ENCODE results near the gene ACOXL. TPM values are rescaled to one million over a fixed set of nuclear protein-coding genes. Genes with fewer than 3 reads are reported as not detected.

ACOXL gene
- total RNA-seq, 2 experiments from 2014 or later, result 0.14 to 0.56 TPM

- Mint-ChIP-seq H3K9me3 (peaks cover 10% of the 10 kb centered on the region), H3K27ac (no peak overlapping the region), H3K4me1 (ENCODE audit: low read depth) (peaks cover 17% of the 10 kb centered on the region), H3K27me3 (peaks cover 53% of the 10 kb centered on the region), H3K36me3 (ENCODE audit: low read depth) (peaks cover 2% of the 10 kb centered on the region), H3K4me3 (no peak overlapping the region)
- POLR2A ChIA-PET, result no interaction called here
- no peak for ATAC-seq
- CTCF ChIA-PET, result no interaction called here
- DNase-seq, result no peak
- no peak for TF ChIP-seq CTCF (IDR thresholded peaks at IDR 0.05)
- intact Hi-C loops (cut with micrococcal nuclease), result no loop called here
Measured at GRCh38 chr2:110804433-110804832, 72.1 kb downstream of the ACOXL start.

DNA sequence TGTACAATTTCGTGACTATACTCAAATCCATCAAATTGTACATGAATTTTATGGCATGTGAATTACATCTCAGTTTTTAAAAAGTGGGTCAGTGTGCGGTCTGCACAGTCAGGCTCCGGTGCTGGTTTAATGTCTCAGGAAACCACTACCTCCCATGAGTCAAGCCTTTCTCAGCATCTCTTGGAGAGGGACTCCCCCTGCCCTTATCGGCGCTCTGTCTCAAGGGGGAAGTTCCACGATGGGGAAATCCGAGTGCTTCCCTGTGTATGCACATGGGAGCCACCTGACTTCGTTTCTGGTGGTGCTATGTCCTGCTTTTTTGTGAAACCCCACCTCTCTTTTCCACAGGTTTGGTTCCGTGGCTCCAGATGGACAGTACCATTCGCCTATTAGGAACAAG lies 72.5 kb downstream of the ACOXL start:
- no peak for TF ChIP-seq CTCF (IDR thresholded peaks at IDR 0.05)
- DNase-seq (peak; percentile 83), ATAC-seq (peak; percentile 99)
- CTCF ChIA-PET, result interaction anchor here (0.8 to 1.2 kb wide), 4 partner anchors 9 to 897 kb away, joined by 3 read pairs; no protein-coding TSS in a partner anchor
- peaks cover 2% of the 10 kb centered on the region for H3K36me3 Mint-ChIP-seq (ENCODE audit: low read depth)
- peaks cover 51% of the 10 kb centered on the region for H3K27me3 Mint-ChIP-seq
- POLR2A ChIA-PET, result interaction anchor here (0.6 to 0.9 kb wide), 2 partner anchors 58 to 86 kb away, joined by 3 to 4 read pairs; no protein-coding TSS in a partner anchor
- intact Hi-C loops (cut with micrococcal nuclease), result no loop called here
- peaks cover 9% of the 10 kb centered on the region for H3K9me3 Mint-ChIP-seq
- H3K4me1 Mint-ChIP-seq (ENCODE audit: low read depth), result peaks cover 17% of the 10 kb centered on the region
- H3K27ac Mint-ChIP-seq, result peak overlapping the region; percentile 57
- no peak overlapping the region for H3K4me3 Mint-ChIP-seq

GRCh38 chr2:110805894-110806452 lies 73.6 kb downstream of the ACOXL start:
- intact Hi-C loops (cut with micrococcal nuclease), result no loop called here
- peaks cover 46% of the 10 kb centered on the region for H3K27me3 Mint-ChIP-seq

GRCh38 chr2:110807522-110807921 lies 75.1 kb downstream of the ACOXL start:
- peaks cover 9% of the 10 kb centered on the region for H3K9me3 Mint-ChIP-seq
- H3K4me1 Mint-ChIP-seq (ENCODE audit: low read depth), result peaks cover 24% of the 10 kb centered on the region
- H3K36me3 Mint-ChIP-seq (ENCODE audit: low read depth), result peaks cover 2% of the 10 kb centered on the region
- ATAC-seq (no peak), DNase-seq (no peak)
- ChIA-PET POLR2A (no interaction called here), CTCF (no interaction called here)
- peaks cover 37% of the 10 kb centered on the region for H3K27me3 Mint-ChIP-seq
- no peak overlapping the region for H3K27ac Mint-ChIP-seq
- intact Hi-C loops (cut with micrococcal nuclease), result no loop called here
- no peak overlapping the region for H3K4me3 Mint-ChIP-seq
- no peak for TF ChIP-seq CTCF (IDR thresholded peaks at IDR 0.05)

More at GRCh38 chr2:110805894-110806452, 73.6 kb downstream of the ACOXL start:
- DNase-seq (peak; percentile 30), ATAC-seq (no peak)
- H3K4me1 Mint-ChIP-seq (ENCODE audit: low read depth), result peaks cover 17% of the 10 kb centered on the region
- H3K9me3 Mint-ChIP-seq, result peaks cover 9% of the 10 kb centered on the region
- H3K27ac Mint-ChIP-seq, result no peak overlapping the region
- ChIA-PET CTCF (interaction anchor here (0.8 to 1.2 kb wide), 5 partner anchors 10 to 896 kb away, joined by 3 to 4 read pairs (median 3); no protein-coding TSS in a partner anchor), POLR2A (interaction anchor here (0.9 to 1.1 kb wide), 3 partner anchors 52 to 209 kb away, joined by 4 to 5 read pairs (median 4); no protein-coding TSS in a partner anchor)
- no peak for TF ChIP-seq CTCF (IDR thresholded peaks at IDR 0.05)
- no peak overlapping the region for H3K4me3 Mint-ChIP-seq
- H3K36me3 Mint-ChIP-seq (ENCODE audit: low read depth), result peaks cover 2% of the 10 kb centered on the region

DNA sequence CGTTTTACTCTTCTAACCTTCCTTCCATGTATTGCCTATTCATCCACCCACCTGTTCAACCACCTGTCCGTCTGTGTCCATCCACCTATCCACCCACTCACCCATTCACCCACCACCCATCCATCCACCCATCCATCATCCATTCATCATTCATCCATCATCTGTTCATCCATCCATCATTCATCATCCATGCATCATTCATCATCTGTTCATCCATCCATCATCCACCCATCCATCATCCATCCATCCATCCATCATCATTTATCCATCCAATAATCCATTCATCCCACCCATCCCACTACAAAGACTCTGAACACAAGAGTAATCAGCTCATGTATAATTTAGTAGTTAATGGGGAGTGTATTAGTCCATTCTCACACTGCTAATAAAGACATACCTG lies 78.0 kb downstream of the ACOXL start:
- intact Hi-C loops (cut with micrococcal nuclease), result loop anchor here (5.0 kb wide), 2 partner anchors 42 to 307 kb away; no protein-coding TSS in a partner anchor
- no peak overlapping the region for H3K4me3 Mint-ChIP-seq
- TF ChIP-seq CTCF (IDR thresholded peaks at IDR 0.05), result no peak
- CTCF ChIA-PET, result interaction anchor here (1.3 to 2.9 kb wide), 2 partner anchors 37 to 56 kb away, joined by 3 to 9 read pairs; no protein-coding TSS in a partner anchor
- no peak overlapping the region for H3K27ac Mint-ChIP-seq
- no peaks in the 10 kb centered on the region for H3K9me3 Mint-ChIP-seq
- ATAC-seq (no peak), DNase-seq (no peak)
- H3K27me3 Mint-ChIP-seq, result peaks cover 24% of the 10 kb centered on the region
- POLR2A ChIA-PET, result interaction anchor here (0.7 kb wide), 1 partner anchor 68 kb away, joined by 3 read pairs; no protein-coding TSS in a partner anchor
- peaks cover 23% of the 10 kb centered on the region for H3K4me1 Mint-ChIP-seq (ENCODE audit: low read depth)
- H3K36me3 Mint-ChIP-seq (ENCODE audit: low read depth), result no peaks in the 10 kb centered on the region

All from activated CD8-positive, alpha-beta T cell treated with anti-CD3 and anti-CD28 coated beads for 36 hours (primary cell).